Parathyroid adenoma (tissue), 2 donors: ENCODE results near the gene PLCB1.

Source experiments
- H2AFZ ChIP-seq: fragments of 300-600 bp; sonication (generic); one replicate; pipeline ENCODE4 v1.7.0; 2017; ENCODE audit warnings: antibody characterized with exemption, mild to moderate bottlenecking
- H3K27ac ChIP-seq: fragments of 300-600 bp; sonication (generic); one replicate; pipeline ENCODE4 v1.7.0; 2017
- H3K27me3 ChIP-seq: fragments of 300-600 bp; sonication (generic); one replicate; pipeline ENCODE4 v1.7.0; 2017; ENCODE audit warnings: low read length; ENCODE audit not compliant: control insufficient read depth, insufficient read depth
- H3K36me3 ChIP-seq: fragments of 300-600 bp; sonication (generic); one replicate; pipeline ENCODE4 v1.7.0; 2017; ENCODE audit warnings: low read length; ENCODE audit not compliant: control insufficient read depth, insufficient read depth
- H3K4me1 ChIP-seq: fragments of 300-600 bp; sonication (generic); one replicate; pipeline ENCODE4 v1.7.0; 2017; ENCODE audit warnings: control low read depth
- H3K4me2 ChIP-seq: fragments of 300-600 bp; sonication (generic); one replicate; pipeline ENCODE4 v1.7.0; 2017; ENCODE audit warnings: low read length
- H3K4me3 ChIP-seq: fragments of 300-600 bp; sonication (generic); one replicate; pipeline ENCODE4 v1.7.0; 2017; ENCODE audit warnings: low read depth, low read length
- H3K79me2 ChIP-seq: fragments of 300-600 bp; sonication (generic); one replicate; pipeline ENCODE4 v1.7.0; 2017; ENCODE audit warnings: control low read depth
- H3K9ac ChIP-seq: fragments of 300-600 bp; sonication (generic); one replicate; pipeline ENCODE4 v1.7.0; 2017; ENCODE audit warnings: mild to moderate bottlenecking
- H3K9me3 ChIP-seq: fragments of 300-600 bp; sonication (generic); one replicate; pipeline ENCODE4 v1.7.0; 2017; ENCODE audit warnings: low read length; ENCODE audit not compliant: control insufficient read depth
- CTCF ChIP-seq: fragments of 300-600 bp; sonication (generic); IDR thresholded peaks from one replicate; pipeline ENCODE4 v1.7.0; 2017; ENCODE audit warnings: antibody characterized with exemption, mild to moderate bottlenecking
- donor health status: primary hyperparathyroidism.

The PLCB1 gene

GRCh38 chr20:8121666-8122065, 10.4 kb upstream of the PLCB1 start:
- no peak overlapping the region for H2AFZ ChIP-seq
- peak overlapping the region; percentile 35 for H3K4me2 ChIP-seq
- no peak for TF ChIP-seq CTCF
- H3K27me3 ChIP-seq: no peaks in the 10 kb centered on the region
- no peaks in the 10 kb centered on the region for H3K36me3 ChIP-seq
- H3K9me3 ChIP-seq: no peaks in the 10 kb centered on the region
- no peak overlapping the region for H3K9ac ChIP-seq
- H3K79me2 ChIP-seq: no peaks in the 10 kb centered on the region
- H3K27ac ChIP-seq: no peak overlapping the region
- peaks cover 17% of the 10 kb centered on the region for H3K4me1 ChIP-seq
- no peak overlapping the region for H3K4me3 ChIP-seq

- peaks cover 18% of the 10 kb centered on the region for H3K4me1 ChIP-seq
- no peak overlapping the region for H3K9ac ChIP-seq
- no peak overlapping the region for H3K4me3 ChIP-seq
- H3K79me2 ChIP-seq: no peaks in the 10 kb centered on the region
- H3K36me3 ChIP-seq: no peaks in the 10 kb centered on the region
- no peak overlapping the region for H2AFZ ChIP-seq
- no peak overlapping the region for H3K27ac ChIP-seq
- H3K9me3 ChIP-seq: no peaks in the 10 kb centered on the region
- TF ChIP-seq CTCF: no peak
- H3K4me2 ChIP-seq: no peak overlapping the region
- no peaks in the 10 kb centered on the region for H3K27me3 ChIP-seq
Observed at GRCh38 chr20:8124639-8125038, 7.4 kb upstream of the PLCB1 start.

- Histone ChIP-seq H3K27me3 (no peaks in the 10 kb centered on the region), H3K9me3 (no peaks in the 10 kb centered on the region), H3K4me3 (no peak overlapping the region), H3K4me1 (peaks cover 18% of the 10 kb centered on the region), H2AFZ (peak overlapping the region; percentile 21), H3K9ac (no peak overlapping the region), H3K79me2 (no peaks in the 10 kb centered on the region), H3K36me3 (no peaks in the 10 kb centered on the region), H3K4me2 (no peak overlapping the region), H3K27ac (peak overlapping the region; percentile 33)
- no peak for TF ChIP-seq CTCF
Observed at GRCh38 chr20:8126181-8126580, 5.9 kb upstream of the PLCB1 start.

- peak overlapping the region; percentile 33 for H3K27ac ChIP-seq
- no peaks in the 10 kb centered on the region for H3K79me2 ChIP-seq
Observed at GRCh38 chr20:8126841-8127378, 5.2 kb upstream of the PLCB1 start.

More at GRCh38 chr20:8126841-8127378, 5.2 kb upstream of the PLCB1 start:
- no peak overlapping the region for H3K4me3 ChIP-seq
- H3K9me3 ChIP-seq: no peaks in the 10 kb centered on the region
- H2AFZ ChIP-seq: peak overlapping the region; percentile 21
- H3K4me2 ChIP-seq: no peak overlapping the region
- TF ChIP-seq CTCF: no peak
- no peak overlapping the region for H3K9ac ChIP-seq
- H3K36me3 ChIP-seq: no peaks in the 10 kb centered on the region
- H3K27me3 ChIP-seq: no peaks in the 10 kb centered on the region
- peaks cover 21% of the 10 kb centered on the region for H3K4me1 ChIP-seq
